ENCODE measurements around the gene UMODL1.

UMODL1 gene

DNA sequence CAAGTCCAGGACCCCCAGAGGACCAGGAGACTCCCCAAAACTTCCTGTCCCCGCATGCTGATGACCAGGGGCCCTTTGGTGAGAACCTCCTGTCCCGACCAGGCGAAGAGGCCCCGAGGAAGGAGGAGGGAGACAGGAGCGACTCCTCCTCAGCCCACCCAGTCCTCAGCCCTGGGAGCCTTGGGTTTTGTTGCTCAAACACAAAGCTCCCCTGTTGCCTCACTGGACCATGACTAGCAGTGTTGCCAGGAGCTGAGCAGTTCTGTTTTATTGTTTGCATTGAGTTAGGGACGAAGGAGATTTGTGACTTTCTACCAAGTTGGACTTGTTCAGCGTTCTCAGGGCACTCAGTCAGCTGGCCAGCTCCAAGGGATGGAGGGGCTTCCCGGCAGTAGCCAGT is 10.0 kb downstream of the UMODL1 start:
- no peak for DNase-seq

DNA sequence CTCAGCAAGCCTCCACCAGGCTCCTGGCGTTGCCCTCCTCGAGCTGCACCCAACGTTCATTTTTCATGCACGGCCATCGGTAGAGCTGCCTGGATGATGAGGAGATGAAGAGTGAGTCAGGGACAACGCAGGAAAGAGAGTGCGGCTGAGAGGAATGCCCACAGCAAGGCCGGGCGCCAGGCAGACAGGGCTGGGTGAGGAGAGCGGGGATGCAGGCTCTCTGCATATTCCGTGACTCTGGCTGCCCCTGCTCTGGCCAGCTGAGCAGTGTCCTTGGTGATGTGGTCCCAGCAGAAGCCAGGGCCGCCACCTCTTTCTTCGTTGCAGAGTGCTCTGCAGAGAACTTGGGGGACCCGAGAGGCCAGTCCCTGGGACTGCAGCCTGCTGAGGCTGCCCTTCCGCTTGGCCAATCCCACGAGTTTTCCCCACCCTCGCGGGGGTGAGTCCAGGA is 10.8 kb downstream of the UMODL1 start:
- no peak for DNase-seq

DNA sequence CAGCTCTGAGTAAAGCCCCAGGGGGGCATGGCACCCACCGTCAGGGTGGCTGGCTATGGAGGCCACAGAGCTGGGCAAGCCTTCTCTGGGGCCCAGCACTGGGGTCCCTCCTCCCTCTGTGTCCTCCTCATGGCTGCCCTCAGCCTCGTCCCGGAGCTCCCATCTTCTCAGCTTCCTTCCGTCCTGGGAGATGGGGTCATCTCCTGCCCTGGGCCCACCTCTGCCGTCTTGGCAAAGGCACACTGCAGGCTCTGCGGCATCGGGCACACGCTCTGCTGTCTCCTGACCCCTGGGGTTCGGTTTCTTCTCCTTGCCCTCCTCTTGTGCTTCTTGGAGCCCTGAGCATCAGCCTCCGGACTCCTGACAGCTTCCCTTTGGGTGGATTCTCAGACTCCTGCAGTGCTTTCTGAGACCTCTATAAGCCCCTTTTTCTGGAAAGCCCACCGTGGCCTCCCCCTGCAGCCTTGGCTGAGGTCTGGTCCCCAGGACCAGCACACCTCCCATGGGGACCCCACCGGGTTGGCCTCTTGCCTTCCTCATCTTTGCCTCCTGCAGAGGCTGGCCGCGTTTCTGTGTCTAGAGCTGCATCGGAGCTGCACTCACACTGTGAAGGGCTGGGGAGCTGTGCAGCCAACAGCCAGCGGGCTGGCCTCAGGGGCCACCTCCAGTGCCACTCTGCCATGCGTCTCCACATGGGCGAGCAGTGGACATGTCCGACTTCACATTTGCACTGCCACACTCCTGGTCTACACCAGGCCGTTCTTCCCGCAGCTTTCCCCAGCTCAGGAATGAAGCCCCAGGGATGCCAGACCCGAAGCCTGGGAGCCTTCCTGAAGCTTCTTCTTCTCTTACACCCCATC is 11.6 kb downstream of the UMODL1 start:
- no peak for DNase-seq

DNA sequence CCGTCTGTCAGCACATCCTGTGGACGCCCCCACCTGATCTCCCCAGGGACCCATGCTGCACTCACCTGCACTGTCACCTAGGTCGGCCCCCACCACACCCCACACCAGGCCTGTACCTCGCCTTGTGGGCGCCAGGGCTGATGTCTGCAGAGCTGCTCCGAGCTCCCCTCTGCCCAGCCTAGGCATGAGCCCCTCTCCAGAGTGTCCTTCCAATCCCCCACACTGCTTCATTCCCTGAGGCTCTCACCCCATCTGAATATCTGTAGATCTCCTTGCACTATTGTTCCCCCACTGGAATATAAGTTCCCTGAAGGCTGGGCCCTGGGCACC is 12.2 kb downstream of the UMODL1 start:
- DNase-seq = no peak

DNA sequence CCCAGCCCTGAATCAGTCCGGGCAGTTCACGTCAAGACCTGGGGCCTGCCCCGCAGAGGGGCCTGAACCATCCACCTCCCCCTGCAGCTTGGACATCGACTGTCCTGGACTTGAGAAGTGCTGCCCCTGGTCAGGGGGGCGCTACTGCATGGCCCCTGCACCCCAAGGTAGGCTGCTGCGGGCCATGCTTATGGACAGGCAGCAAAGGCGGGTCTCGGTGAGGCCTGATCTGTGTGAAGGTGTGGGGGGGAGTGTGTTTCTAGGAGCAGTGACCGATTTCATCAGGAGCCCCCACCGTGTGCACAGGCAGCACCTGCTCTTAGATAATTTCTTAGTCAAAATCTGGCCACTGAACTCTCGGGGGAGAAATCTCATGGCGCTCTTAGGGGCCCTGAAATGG is 13.0 kb downstream of the UMODL1 start:
- DNase-seq = no peak

DNA sequence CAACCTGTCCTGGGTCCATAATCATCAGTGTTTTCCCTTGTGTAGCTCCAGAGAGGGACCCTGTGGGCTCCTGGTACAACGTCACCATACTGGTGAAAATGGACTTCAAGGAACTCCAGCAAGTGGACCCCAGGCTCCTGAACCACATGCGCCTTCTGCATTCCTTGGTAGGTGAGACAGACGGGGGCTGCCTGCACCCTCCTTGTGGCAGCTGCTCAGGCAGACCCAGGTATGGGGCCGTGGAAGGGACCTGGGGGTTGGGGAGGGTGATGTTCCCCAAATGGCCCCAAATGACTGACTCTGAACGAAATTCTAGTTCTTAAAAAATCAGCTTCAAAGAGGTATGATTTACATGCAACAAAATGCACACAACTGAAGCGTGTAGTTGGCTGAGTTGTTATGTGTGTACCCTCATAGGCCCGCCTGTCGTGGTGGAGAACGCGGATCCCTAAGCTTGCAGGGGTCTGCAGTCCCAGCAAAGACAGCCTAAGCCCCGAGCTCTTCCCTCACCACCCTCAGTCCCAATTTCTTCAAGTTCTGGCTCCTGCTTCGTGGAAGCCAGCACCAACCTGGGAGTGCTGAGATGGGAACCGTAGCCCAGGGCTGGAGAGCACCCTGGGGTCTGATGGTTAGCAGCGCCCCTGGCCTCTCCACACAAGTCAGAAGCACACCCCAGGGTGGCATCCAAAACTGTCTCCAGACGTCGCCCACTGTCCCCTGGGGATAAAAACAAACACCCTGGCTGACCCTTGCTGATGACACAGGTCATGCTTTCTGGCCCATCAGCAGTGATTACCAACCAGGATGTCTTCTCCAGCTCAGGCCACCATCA is 14.3 kb downstream of the UMODL1 start:
- DNase-seq = no peak

DNA sequence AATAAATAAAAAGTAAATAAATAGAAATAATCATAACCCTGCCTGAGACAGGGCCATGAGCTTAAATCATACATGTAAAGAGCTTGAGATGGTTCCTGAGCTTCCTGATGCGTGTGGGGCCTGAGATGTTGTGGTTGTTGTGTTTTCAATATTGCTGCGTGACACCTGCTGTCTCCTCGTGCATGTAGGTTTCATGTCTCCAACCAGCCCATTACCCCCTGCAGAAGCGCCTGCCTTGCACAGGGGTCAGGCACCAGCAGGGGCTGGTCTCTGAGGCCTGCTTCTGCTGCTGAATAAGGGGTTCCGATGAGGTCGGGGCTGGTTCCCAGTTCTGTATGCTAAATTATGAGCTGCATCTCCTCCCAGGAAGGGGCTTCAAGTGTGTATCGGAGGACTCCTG is 15.9 kb downstream of the UMODL1 start:
- DNase-seq = no peak

DNA sequence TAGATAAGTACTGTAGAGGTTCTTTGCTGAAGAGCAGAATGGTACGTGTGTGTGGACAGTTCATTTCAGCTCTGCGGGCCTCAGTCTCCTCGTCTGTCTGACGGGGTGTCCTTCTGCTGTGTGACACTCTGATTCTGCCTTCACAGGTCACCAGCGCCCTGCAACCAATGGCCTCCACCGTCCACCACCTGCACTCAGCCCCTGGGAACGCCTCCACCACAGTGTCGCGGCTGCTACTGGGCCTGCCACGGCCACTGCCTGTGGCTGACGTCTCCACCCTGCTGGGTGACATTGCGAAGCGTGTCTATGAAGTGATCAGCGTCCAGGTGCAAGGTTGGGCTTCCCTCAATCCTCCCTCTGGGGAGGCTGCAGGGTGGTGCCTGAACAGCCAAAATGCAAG is 17.0 kb downstream of the UMODL1 start:
- DNase-seq = no peak

DNA sequence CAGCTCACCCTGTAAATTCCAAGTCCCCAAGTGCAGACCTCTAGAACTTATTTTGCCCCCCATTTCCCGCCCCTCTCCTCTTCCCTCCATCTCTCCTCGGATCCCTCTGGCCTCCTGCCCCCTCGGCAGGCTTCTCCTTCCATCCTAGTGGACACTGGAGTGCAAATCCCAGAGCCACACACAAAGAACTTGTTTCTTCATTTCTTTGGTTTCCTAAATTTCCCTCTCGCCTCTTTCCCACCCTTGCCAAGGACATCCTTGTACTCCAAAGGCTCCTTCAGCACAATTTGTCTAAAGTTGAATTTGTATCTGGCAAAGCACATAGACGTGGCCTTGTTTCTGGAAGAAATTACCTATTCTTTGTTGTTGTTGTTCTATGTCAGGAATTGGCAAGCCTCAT is 17.5 kb downstream of the UMODL1 start:
- DNase-seq = no peak

DNA sequence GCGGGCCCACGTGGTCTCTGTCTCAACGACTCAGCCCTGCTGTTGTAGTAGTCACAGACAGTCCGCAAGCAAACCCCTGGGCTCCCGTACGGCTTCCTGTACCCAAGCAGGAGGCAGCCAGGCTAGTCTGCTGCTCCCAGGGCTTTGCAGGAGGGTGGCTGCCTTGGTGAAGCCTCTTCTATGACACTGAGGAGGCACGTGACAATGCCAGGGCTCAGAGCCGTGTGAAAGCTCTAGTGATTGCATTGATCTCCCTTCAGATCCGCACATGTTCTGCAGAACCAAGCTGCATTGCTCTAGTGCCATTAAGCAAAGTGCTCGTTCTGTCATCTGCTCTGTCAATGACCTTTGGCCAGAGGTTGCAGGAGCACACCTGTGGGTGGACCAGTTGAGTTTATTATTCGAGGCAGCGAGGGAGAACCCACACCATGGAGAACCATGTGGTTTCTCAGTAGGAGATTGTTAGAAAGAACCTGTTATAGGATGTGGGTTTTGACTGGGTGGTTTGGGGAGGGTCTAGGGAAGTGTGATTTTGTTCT is 18.0 kb downstream of the UMODL1 start:
- DNase-seq = no peak

DNA sequence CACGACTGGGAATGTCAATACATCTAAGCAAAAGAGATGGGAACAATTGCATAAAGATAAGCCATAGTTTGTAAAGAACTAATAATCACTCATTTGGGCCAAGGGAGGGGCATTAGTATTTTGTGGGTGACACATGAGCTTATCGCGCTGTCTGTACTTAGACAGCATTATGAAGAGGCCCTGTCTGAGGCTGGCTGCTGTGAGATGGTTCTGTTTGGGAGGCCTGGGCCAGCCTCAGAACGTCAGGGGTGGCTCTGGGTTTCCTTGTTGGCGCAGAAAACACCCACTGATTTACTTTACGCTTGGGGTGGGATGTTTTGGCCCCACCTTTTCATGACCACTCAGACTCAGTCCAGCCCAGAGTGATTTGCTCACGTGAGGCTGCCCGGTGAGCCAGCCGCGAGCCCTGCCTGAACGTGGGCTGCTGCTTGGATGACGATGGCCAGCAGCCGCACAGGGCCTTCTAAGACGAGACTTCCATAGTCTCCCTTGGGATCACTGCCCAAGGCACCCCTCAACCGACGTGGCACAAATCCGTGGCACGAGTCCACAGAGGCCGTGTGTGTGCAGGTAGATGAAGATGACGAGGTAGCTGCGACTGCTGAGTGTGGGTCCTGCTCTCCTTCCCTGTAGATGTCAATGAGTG is 18.7 kb downstream of the UMODL1 start:
- DNase-seq = no peak

DNA sequence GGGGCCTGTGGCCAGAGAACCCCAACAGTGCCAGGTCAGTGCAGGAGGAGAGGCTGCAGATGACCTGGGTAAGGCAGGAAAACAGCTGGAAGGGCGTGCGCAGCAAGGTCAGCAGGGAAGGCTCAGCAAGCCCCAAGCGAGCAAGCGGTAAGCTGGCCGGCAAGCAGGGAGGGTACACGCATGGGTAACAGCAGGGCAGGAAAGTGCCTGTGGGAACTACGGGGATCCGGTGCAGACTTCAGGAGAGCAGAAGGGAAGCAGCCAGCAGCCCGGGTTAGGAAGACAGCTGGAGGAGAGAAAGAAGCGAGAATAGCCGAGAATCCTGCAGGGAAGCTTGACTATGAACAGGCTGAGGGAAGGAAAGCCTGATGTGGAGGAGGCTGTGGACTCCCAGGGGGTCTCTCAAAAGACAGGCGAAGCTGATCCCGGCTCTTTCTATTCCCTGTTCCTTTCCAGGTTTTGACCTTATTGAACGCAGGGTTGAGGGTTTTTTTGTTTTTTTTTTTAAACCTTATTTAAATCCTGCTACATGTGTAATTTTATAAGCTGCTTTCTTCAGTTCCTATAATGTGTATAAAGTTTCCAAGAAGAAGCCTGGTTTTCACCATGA is 20.9 kb downstream of the UMODL1 start:
- no peak for DNase-seq

DNA sequence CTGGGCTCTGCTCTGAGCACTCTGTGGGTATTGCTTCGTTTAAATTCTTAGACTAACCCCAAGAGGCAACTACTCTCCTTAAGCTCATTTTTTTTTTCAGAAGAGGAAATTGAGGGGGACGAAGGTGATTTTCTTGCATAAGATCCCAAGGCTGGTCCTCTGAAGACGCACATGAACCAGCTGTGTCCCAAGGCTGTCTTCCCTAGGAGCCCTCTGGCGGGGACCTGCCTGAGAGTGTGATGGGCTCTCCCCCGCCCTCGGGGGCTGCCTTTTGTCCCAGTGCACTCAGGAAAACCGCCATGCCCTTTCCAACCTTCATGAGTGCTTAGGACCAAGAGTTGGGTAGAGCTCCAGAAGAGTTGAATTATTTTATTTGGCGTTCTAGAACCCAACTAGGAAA is 21.7 kb downstream of the UMODL1 start:
- no peak for DNase-seq

DNA sequence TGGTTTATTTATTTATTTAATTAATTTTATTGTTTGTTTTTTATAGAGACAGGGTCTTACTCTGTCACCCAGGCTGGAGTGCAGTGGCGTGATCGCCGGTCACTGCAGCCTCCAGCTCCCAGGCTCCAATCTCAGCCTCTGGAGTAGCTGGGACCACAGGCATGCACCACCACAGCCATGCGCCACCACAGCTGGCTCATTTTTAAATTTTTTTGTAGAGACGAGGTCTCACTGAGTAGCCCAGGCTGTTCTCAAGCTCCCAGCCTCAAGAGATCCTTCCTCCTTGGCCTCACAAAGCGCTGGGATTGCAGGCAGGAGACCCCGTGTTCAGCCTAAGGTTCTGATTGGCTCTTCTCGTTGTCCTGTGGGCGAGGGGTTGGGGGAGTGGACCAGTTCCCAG is 22.1 kb downstream of the UMODL1 start:
- DNase-seq = no peak

DNA sequence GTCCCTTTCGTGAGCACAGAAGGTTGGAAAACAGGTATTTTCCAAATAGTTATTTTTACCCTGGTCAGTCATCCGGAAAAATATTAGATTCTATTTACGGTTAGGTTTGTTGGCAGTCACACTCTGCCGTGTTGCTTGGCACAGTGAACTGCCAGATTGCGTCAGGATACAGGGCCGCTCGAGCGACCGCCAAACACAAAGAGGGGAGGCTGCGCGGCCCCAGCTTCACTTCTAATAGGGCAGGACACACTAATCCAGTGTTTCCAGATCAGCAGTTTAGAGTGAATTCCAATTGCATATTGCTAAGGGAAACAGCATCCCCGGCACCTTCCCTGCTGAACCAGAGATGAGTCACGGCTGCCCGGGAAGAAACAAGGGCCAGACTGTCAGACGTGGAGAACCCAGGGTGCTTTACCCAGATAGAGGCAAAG is 22.9 kb downstream of the UMODL1 start:
- no peak for DNase-seq

DNA sequence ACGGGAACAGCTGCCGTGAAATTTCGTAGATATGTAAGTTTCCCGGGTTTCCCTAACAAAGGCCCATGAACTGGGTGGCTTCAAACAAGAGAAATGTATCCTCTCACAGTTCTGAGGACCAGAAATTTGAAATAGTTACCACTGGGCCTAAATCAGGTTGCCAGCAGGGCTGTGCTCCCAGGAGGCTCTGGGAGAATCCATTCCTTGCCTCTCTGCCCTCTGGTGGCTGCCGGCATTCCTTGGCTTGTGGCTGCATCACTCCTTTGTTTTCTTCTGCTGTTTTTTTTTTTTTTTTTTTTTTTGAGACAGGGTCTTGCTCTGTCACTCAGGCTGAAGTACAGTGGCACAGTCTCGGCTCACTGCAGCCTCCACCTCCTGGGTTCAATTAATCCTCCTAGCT is 23.7 kb downstream of the UMODL1 start:
- DNase-seq = no peak

DNA sequence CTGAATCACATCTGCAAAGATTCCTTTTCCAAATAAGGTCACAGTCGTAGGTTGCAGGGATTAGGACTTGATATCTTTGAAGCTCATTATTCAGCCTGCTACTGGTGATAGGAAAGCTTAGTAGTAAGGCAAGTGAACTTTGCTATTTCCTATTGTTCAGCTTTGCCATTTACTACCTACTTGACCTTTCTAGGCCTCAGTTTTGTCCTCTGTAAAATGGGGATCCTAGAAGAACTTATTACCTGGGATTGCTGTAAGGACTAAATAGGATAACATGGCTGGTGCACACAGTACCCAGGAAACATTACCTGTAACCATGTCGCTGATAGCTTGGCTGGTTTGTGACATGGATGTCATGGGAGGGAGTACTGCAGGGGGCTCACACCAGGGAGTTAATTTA is 24.5 kb downstream of the UMODL1 start:
- DNase-seq = no peak

DNA sequence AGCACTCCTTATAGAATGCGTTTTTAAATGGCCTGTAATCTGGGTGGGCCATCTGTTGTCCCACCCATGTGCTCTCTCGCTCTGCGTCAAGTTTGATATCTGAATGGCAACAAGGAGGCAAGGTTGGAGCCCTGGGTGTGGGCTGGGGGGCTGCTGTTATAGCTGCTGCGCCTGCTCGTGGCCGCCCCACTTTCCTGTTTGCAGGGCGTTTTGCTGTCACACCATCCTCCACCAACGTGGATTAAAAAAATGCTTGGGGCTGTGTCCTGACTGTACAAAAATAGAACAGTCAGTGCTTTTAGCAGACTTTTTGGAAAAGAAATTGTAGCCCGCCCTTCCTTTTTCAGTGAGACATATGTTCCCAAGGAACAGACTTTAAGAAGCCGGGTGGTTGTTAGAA is 25.4 kb downstream of the UMODL1 start:
- no peak for DNase-seq

DNA sequence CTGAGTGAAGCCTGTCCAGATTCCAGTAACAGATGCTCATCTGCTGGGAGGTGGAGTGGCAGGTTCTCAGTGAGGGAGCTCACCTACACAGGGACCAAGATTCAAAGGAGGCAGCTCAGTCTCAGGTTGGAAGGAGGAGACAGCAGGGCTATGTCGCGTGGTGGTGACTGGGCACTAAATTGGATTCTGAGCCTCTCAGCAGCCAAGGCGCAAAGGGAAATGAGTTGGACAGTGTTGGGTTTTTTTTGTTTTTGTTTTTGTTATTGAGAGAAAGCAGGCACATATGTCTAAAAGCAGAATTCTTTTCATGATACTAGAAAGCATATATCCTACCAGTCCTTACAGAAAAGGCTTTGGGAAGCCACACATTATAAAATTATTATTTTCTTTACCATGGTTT is 26.2 kb downstream of the UMODL1 start:
- DNase-seq = no peak

DNA sequence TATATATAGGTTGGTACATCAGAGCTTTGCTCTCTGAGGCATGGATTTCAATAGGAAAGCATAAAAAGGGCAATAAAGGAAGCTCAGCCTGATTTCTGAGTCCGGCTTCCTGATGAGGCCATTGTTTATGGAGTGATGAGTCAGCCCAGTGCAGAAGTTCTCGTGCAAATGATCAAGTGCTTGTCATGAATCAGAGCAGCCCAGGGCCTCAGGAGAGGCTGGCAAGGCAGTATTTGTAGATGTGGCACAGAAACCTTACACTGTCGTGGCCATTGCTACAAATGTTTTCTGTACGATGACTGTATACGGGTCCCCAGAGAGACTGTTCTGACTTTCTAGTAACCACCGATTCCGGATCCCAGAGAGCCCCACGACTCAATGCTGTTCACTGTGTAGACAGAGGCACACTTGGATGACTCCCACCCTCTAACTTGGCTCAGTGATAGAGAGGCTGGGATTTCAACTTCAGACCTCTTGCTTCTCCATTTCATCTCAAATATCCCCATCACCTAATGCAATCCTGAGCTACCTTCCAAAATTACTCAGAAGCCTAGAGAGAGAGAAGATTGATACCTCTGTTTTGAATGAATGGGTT is 26.8 kb downstream of the UMODL1 start:
- no peak for DNase-seq

DNA sequence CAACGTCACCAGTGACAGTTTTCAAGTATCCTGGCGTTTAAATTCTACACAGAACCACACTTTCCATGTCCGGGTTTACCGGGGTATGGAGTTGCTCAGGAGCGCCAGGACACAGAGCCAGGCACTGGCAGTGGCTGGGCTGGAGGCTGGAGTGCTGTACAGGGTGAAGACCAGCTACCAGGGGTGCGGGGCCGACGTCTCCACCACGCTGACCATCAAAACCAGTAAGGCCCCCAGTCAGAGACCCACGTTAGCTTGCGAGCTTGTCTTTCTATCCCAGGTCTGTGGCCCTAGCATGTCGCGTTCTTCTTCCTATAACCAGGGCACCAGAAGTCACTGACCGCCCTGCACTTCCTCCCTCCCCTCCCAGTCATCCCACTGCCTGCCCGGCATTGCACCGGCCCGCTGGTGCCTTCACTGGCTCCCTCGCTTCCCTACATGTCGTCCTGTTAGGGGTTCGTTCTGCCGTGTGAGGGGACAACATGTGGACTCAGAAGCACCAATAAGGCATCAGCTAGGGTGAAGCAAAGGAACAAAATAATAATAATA is 27.9 kb downstream of the UMODL1 start:
- no peak for DNase-seq

DNA sequence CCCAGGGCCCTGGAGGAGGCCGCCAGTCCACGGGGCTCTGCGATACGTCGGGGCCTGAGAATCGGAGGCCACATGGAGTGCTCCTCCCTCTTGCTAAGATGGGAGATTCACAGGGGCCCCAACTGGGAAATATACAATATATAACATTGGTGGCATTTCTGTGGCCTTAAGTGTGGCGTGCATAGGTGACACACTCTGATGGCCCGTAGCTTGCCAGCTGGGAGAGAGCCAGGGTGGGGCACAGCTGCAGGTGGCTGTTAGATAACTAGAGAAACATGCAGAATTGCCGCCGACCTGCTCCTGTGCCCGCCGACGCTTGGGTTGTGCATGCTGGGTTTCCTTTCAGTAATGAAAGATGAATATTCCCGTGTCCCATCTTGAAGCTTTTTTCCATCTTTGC is 30.1 kb downstream of the UMODL1 start:
- no peak for DNase-seq
